ENCODE measurements around the gene CENPX.
"Not testable (repeated sequence)": the region's sequence is repeated elsewhere in the genome, so short reads cannot be mapped to it uniquely, and the experiment has no call there.

CENPX gene

GRCh38 chr17:81995463-81996231 is 27.0 kb downstream of the CENPX start:
- no peak for DNase-seq

GRCh38 chr17:81994593-81995462 is 27.9 kb downstream of the CENPX start:
- no peak for DNase-seq

- no peak for DNase-seq
Observed at GRCh38 chr17:81993729-81994592, 28.7 kb downstream of the CENPX start.

- DNase-seq = no peak
Observed at GRCh38 chr17:81992306-81993102, 30.2 kb downstream of the CENPX start.

- no peak for DNase-seq
Observed at GRCh38 chr17:81991684-81992305, 30.9 kb downstream of the CENPX start.

GRCh38 chr17:81990836-81991683 is 31.6 kb downstream of the CENPX start:
- no peak for DNase-seq

- DNase-seq = no peak
Observed at GRCh38 chr17:81987161-81987770, 35.4 kb downstream of the CENPX start.

- no peak for DNase-seq
Observed at GRCh38 chr17:81986606-81987005, 36.1 kb downstream of the CENPX start.

GRCh38 chr17:81984773-81985410 is 37.8 kb downstream of the CENPX start:
- DNase-seq = no peak

- DNase-seq = no peak
Observed at GRCh38 chr17:81983639-81984373, 38.9 kb downstream of the CENPX start.

- DNase-seq = no peak
Observed at GRCh38 chr17:81983011-81983638, 39.6 kb downstream of the CENPX start.

- not testable (repeated sequence) for DNase-seq
Observed at GRCh38 chr17:81981511-81981910, 41.2 kb downstream of the CENPX start.

GRCh38 chr17:81980707-81981343 is 41.9 kb downstream of the CENPX start:
- DNase-seq = no peak

GRCh38 chr17:81980122-81980521 is 42.6 kb downstream of the CENPX start:
- no peak for DNase-seq

- no peak for DNase-seq
Observed at GRCh38 chr17:81978524-81979298, 44.0 kb downstream of the CENPX start.

- peak; percentile 93 for DNase-seq
Observed at GRCh38 chr17:81977211-81977808, 45.4 kb downstream of the CENPX start, which contains the start of gene ASPSCR1. Gene ASPSCR1, plus strand, starts transcription at chr17:81977629. Its CDS starts 18 bp downstream, at chr17:81977647.
